Measurements from ENCODE around the gene XXYLT1.

XXYLT1 gene

DNA sequence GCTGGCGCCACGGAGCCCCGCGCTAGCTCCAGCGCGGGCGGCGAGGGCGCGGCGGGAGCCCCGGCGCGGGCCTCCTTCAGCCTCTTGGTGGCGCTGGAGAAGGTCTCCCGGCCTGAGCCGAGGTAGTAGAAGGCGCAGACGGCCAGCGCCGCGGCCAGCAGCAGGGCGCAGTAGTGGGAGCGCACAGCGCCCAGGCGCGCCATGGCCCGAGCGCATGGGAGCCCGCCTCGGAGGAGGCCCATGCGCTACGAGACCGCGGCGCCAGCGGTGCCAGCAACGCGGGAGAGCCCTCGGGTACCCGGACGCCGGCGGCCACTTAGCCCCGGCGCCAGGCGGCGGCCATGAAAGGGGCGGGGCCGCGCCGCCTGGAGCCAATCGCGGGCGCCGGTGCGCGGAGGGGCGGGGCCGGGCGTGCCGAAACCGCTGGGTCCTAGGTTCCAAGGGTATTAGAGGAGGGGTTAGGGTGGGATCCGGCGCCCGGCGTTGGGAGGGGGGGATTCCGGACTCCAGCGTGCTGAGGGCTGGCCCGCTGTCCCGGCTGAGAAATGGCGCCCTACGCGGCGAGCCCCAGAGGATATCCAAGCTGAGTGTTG lies at the start of gene XXYLT1:
TSS of gene XXYLT1 (minus strand) at position 343 of the 593 bp plus-strand sequence. CDS start at position 242, 101 bp downstream.
- DNase-seq (ENCODE audit: low read depth): peak; percentile 79
- H3K4me3 ChIP-seq (ENCODE audit: control insufficient read depth, low read depth, low read length): peak within 1 kb of the TSS; percentile 89
- TF ChIP-seq, protein P1, sequence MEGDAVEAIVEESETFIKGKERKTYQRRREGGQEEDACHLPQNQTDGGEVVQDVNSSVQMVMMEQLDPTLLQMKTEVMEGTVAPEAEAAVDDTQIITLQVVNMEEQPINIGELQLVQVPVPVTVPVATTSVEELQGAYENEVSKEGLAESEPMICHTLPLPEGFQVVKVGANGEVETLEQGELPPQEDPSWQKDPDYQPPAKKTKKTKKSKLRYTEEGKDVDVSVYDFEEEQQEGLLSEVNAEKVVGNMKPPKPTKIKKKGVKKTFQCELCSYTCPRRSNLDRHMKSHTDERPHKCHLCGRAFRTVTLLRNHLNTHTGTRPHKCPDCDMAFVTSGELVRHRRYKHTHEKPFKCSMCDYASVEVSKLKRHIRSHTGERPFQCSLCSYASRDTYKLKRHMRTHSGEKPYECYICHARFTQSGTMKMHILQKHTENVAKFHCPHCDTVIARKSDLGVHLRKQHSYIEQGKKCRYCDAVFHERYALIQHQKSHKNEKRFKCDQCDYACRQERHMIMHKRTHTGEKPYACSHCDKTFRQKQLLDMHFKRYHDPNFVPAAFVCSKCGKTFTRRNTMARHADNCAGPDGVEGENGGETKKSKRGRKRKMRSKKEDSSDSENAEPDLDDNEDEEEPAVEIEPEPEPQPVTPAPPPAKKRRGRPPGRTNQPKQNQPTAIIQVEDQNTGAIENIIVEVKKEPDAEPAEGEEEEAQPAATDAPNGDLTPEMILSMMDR (conservative IDR thresholded peaks at IDR 0.05; ENCODE audit: control insufficient read depth, insufficient read depth, low read depth, low read length): no peak

DNA sequence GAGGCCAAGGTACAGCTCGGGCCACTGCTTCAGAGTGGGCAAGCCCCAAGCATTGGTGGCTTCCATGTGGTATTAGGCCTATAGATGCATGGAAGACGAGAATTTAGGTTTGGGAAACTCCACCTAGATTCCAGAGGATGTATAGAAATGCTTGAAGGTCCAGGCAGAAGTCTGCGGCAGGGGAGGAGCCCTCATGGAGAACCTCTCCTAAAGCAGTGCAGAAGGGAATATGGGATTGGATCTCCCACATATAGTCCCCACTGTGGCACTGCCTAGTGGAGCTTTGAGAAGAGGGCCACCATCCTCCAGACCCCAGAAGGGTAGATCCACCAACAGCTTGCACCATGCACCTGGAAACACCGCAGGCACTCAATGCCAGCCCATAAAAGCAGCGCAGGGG lies 48.1 kb upstream of the XXYLT1 start:
- DNase-seq (ENCODE audit: low read depth): no peak
- TF ChIP-seq, protein P1 (conservative IDR thresholded peaks at IDR 0.05; ENCODE audit: control insufficient read depth, insufficient read depth, low read depth, low read length): no peak
- no peak overlapping the region for H3K4me3 ChIP-seq (ENCODE audit: control insufficient read depth, low read depth, low read length)

- TF ChIP-seq, protein P1 (conservative IDR thresholded peaks at IDR 0.05; ENCODE audit: control insufficient read depth, insufficient read depth, low read depth, low read length): no peak
- no peak overlapping the region for H3K4me3 ChIP-seq (ENCODE audit: control insufficient read depth, low read depth, low read length)
- no peak for DNase-seq (ENCODE audit: low read depth)
These were observed 41.8 kb upstream of the XXYLT1 start for GRCh38 chr3:195312714-195313113.

DNA sequence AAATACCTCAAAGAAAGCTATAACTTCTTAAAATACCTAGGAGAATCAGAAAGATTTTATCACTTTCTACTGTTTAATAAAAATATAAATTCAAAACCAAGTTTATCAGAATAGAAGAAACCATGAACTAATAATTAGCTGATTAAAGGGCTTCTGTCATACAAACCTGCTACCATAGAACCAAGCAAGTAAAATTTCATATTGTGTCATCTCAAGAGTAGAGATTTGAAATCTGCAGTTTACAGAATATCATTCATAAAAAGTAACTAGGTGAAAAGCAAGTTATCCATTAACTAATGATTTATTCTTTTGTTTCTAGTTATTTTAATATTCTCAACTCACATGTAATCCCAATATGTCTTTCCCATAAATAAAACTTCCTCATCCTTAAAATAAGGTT lies 36.8 kb upstream of the XXYLT1 start:
- TF ChIP-seq, protein P1 (conservative IDR thresholded peaks at IDR 0.05; ENCODE audit: control insufficient read depth, insufficient read depth, low read depth, low read length): no peak
- DNase-seq (ENCODE audit: low read depth): no peak
- H3K4me3 ChIP-seq (ENCODE audit: control insufficient read depth, low read depth, low read length): no peak overlapping the region

DNA sequence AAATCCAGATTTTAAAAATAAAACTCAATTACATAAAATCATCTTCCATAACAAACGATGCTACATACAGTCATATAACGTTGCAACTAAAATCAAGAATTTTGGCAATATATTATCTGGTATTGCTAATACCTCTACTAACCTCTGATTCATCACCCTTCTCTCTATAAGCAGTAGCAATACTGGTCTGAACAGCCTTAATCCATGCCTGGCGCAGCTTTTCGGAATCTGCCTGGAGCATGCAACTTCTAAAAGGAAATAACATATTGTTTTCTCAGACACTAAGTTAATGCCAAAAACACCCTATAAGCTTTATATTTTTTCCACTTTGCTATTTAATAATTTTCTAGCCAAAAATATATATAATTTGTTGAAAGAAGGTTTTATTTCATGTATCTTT lies 35.4 kb upstream of the XXYLT1 start:
- no peak for DNase-seq (ENCODE audit: low read depth)
- H3K4me3 ChIP-seq (ENCODE audit: control insufficient read depth, low read depth, low read length): no peak overlapping the region
- TF ChIP-seq, protein P1 (conservative IDR thresholded peaks at IDR 0.05; ENCODE audit: control insufficient read depth, insufficient read depth, low read depth, low read length): no peak

GRCh38 chr3:195302431-195302830 lies 31.5 kb upstream of the XXYLT1 start:
- TF ChIP-seq, protein P1 (conservative IDR thresholded peaks at IDR 0.05; ENCODE audit: control insufficient read depth, insufficient read depth, low read depth, low read length): no peak
- no peak overlapping the region for H3K4me3 ChIP-seq (ENCODE audit: control insufficient read depth, low read depth, low read length)
- no peak for DNase-seq (ENCODE audit: low read depth)

GRCh38 chr3:195297446-195297845 lies 26.5 kb upstream of the XXYLT1 start:
- H3K4me3 ChIP-seq (ENCODE audit: control insufficient read depth, low read depth, low read length): no peak overlapping the region
- TF ChIP-seq, protein P1 (conservative IDR thresholded peaks at IDR 0.05; ENCODE audit: control insufficient read depth, insufficient read depth, low read depth, low read length): no peak
- no peak for DNase-seq (ENCODE audit: low read depth)

All from fibroblast of mammary gland (primary cell).